ENCODE measurements around the gene TGFBR3L.
"Not testable (repeated sequence)": the region's sequence is repeated elsewhere in the genome, so short reads cannot be mapped to it uniquely, and the experiment has no call there.

The TGFBR3L gene

GRCh38 chr19:7953060-7953459 is 38.4 kb downstream of the TGFBR3L start:
- no peak for DNase-seq (ENCODE audit: low read depth)
- TF ChIP-seq, protein P1, sequence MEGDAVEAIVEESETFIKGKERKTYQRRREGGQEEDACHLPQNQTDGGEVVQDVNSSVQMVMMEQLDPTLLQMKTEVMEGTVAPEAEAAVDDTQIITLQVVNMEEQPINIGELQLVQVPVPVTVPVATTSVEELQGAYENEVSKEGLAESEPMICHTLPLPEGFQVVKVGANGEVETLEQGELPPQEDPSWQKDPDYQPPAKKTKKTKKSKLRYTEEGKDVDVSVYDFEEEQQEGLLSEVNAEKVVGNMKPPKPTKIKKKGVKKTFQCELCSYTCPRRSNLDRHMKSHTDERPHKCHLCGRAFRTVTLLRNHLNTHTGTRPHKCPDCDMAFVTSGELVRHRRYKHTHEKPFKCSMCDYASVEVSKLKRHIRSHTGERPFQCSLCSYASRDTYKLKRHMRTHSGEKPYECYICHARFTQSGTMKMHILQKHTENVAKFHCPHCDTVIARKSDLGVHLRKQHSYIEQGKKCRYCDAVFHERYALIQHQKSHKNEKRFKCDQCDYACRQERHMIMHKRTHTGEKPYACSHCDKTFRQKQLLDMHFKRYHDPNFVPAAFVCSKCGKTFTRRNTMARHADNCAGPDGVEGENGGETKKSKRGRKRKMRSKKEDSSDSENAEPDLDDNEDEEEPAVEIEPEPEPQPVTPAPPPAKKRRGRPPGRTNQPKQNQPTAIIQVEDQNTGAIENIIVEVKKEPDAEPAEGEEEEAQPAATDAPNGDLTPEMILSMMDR (IDR thresholded peaks at IDR 0.05; ENCODE audit: low read depth, low read length, missing control alignments), result no peak
- no peak overlapping the region for H3K4me3 ChIP-seq (ENCODE audit: low read depth, low read length)

DNA sequence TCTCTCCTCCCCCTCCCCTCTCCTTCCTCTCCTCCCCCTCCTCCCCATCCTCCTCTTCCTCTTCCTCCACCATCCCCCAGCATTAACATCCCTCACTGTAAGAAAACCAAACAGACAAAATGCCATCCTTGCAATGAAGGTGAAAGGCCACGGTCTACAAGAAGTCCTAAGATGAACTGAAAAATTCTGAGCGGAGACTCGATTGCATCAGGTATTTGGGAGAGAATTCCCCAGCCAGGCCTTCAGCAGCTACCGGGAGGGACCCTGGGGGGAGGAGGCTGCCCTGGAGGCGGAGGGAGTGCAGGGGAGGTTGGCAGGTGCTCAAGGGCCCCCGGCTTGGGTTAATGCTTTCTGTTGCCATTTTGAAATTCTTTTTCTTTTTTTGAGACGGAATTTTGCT is 38.9 kb downstream of the TGFBR3L start:
- H3K4me3 ChIP-seq (ENCODE audit: low read depth, low read length), result no peak overlapping the region
- TF ChIP-seq, protein P1 (IDR thresholded peaks at IDR 0.05; ENCODE audit: low read depth, low read length, missing control alignments), result no peak

DNA sequence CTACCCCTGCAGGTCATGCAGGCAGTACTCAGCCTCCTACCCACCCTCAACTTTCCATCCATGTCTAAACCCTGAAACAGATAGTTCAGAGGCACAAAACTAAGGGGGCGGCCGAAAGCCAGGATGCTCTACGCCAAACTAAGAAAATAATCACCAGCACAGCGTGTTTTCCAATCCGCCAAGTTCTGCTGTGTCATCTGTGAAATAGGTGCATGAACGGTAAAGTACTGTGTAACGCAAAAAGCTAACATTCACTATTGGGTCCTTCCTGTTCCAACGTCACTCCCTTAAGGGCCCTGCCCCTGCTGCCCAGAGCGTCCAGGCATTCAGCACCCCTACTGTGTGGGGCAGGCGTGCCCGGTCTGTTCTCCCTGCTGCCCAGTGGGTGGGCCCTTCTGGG is 41.1 kb downstream of the TGFBR3L start:
- TF ChIP-seq, protein P1 (IDR thresholded peaks at IDR 0.05; ENCODE audit: low read depth, low read length, missing control alignments), result no peak
- H3K4me3 ChIP-seq (ENCODE audit: low read depth, low read length), result no peak overlapping the region
- DNase-seq (ENCODE audit: low read depth), result no peak

More for the DNA sequence above, 38.9 kb downstream of the TGFBR3L start:
- DNase-seq (ENCODE audit: low read depth), result no peak

GRCh38 chr19:7959211-7959610 is 44.6 kb downstream of the TGFBR3L start:
- no peak for DNase-seq (ENCODE audit: low read depth)
- H3K4me3 ChIP-seq (ENCODE audit: low read depth, low read length), result no peak overlapping the region
- TF ChIP-seq, protein P1 (IDR thresholded peaks at IDR 0.05; ENCODE audit: low read depth, low read length, missing control alignments), result no peak

DNA sequence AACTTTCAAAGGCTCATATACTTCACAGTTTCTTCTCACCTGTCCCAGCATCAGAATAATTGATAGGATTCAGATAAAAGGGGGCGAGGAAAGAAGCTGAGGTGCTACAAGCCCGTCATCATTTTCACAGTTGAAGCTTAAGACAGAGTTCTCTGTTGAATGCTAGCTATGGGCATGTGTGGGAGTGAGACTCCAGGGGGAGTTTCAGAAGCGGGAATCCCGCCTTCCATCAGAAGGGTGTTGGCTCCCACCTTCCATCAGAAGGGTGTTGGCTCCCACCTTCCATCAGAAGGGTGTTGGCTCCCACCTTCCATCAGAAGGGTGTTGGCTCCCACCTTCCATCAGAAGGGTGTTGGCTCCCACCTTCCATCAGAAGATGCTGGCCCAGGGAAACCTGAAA is 46.5 kb downstream of the TGFBR3L start:
- H3K4me3 ChIP-seq (ENCODE audit: low read depth, low read length); DNase-seq (ENCODE audit: low read depth): not testable (repeated sequence)

DNA sequence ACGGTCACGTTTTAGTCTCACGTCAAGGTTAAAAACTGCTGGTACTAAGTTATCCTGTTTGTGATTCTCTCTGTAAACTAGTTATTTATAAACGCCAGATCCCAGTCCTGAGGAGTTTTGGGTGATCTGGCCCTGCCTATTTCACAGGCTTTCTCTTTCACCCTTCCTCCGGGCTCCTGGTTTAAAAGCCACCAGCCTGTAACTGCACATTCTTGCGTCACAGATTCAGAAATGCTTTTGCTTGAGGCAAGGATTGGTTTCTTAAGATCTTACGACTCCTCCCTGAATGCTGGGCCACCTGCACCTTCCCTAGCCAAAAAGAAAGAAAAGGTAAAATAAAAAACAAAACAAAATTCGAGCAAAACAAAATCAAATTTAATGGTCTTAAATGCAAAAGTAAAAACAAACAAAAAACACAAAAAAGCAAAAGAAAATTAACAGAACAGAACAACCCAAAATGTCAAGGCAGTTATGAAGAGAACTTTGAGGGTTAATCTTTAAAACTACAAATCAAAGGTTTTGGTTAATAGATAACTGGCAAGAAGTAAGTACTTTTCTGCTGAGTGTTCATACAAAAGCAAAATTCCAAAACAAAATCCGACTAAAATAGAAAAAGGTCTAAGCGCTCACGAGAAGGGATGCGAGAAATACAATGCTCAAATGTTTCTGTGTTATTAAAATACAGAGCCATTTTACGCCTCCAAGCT is 47.4 kb downstream of the TGFBR3L start:
- DNase-seq (ENCODE audit: low read depth), result no peak
- TF ChIP-seq, protein P1 (IDR thresholded peaks at IDR 0.05; ENCODE audit: low read depth, low read length, missing control alignments), result no peak
- H3K4me3 ChIP-seq (ENCODE audit: low read depth, low read length), result no peak overlapping the region

DNA sequence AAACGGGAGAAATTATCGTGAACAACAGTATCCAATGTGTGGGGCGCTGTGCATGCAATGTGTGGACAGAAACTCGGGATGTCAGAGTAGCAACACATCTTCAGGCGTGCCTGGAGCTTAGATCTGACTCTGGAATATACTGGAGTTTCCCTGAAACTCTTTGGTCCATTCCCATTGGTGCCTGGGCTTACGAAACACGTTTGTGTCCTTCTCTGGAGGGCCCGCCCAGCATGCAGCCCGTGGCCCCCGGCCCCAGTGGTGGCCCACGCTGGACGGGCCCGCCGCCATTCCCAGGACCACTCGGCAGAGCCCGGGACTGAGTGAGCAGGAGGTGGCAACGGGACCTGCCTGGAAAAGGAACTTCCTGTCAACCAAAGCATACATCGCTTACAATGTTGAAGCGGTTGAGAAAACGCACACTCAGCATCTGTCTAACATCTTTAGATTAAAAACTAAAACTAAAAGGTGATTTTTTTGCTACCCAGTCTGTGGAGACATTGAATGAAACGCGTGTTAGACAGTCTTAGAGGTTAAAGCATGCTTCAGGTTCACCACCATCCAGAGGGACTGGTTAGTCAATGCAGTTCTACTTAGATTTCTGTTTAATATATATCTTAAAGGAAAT is 48.1 kb downstream of the TGFBR3L start:
- TF ChIP-seq, protein P1 (IDR thresholded peaks at IDR 0.05; ENCODE audit: low read depth, low read length, missing control alignments), result no peak
- H3K4me3 ChIP-seq (ENCODE audit: low read depth, low read length), result no peak overlapping the region
- DNase-seq (ENCODE audit: low read depth), result no peak

Data from GM12864 (cell line).